ENCODE results near the gene SLC25A30. TPM values are rescaled to one million over a fixed set of nuclear protein-coding genes. Genes with fewer than 3 reads are reported as not detected.

The SLC25A30 gene
- total and polyA plus RNA-seq, 2 of the 13 experiments (the other 11 are each of a cell fraction or from before 2014, with no cell fraction given) = 19.6 to 22.5 TPM

DNA sequence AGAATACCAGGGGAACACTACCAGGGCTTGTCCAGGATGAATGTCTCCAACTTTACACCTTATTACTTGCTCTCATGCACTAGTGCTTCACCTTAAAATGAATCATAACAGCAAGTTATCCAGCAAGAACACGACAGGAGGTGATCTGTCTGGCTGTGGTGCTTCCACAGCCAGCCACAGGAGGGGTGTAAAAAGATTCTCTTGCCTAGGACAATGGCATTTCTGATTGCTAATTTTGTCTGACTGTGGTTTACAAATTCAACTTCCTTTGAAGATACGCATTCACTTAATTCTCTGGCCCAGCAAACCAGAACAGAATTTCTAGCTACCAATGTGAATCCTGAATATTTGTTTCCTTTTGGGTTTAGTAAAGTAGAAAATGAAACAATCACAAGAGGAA is 23.5 kb upstream of the SLC25A30 start (continued):
- TF ChIP-seq SOX13 (IDR thresholded peaks at IDR 0.05) = no peak
- no peak; a peak in 1 of 4 replicates for TF ChIP-seq SOX13 (CRISPR knock-in tag; conservative IDR thresholded peaks at IDR 0.05 in 1 of 2, IDR thresholded peaks at IDR 0.05 in 1 of 2)
- no peak for TF ChIP-seq ARID2 (CRISPR knock-in tag; IDR thresholded peaks at IDR 0.05; ENCODE audit: borderline replicate concordance)
- TF ChIP-seq MED13 (CRISPR knock-in tag; IDR thresholded peaks at IDR 0.05) = no peak
- TF ChIP-seq RXRB (CRISPR knock-in tag; IDR thresholded peaks at IDR 0.05; ENCODE audit: borderline replicate concordance) = 0 out of 2 replicates have a peak, but pooled peaks have one; percentile 45
- TF ChIP-seq ATAD3A (CRISPR knock-in tag; IDR thresholded peaks at IDR 0.05) = no peak
- TF ChIP-seq ZFP62 (CRISPR knock-in tag; IDR thresholded peaks at IDR 0.05) = no peak
- TF ChIP-seq, protein P1, sequence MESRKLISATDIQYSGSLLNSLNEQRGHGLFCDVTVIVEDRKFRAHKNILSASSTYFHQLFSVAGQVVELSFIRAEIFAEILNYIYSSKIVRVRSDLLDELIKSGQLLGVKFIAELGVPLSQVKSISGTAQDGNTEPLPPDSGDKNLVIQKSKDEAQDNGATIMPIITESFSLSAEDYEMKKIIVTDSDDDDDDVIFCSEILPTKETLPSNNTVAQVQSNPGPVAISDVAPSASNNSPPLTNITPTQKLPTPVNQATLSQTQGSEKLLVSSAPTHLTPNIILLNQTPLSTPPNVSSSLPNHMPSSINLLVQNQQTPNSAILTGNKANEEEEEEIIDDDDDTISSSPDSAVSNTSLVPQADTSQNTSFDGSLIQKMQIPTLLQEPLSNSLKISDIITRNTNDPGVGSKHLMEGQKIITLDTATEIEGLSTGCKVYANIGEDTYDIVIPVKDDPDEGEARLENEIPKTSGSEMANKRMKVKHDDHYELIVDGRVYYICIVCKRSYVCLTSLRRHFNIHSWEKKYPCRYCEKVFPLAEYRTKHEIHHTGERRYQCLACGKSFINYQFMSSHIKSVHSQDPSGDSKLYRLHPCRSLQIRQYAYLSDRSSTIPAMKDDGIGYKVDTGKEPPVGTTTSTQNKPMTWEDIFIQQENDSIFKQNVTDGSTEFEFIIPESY (CRISPR knock-in tag; IDR thresholded peaks at IDR 0.05) = 0 out of 2 replicates have a peak, but pooled peaks have one; percentile 23
- TF ChIP-seq TBX3 (IDR thresholded peaks at IDR 0.05; ENCODE audit: borderline replicate concordance) = no peak
- no peak for TF ChIP-seq PLRG1 (conservative IDR thresholded peaks at IDR 0.05)
- no peak for TF ChIP-seq NRL (CRISPR knock-in tag; IDR thresholded peaks at IDR 0.05; ENCODE audit: borderline replicate concordance)
- TF ChIP-seq REXO4 (CRISPR knock-in tag; IDR thresholded peaks at IDR 0.05; ENCODE audit: borderline replicate concordance) = no peak
- TF ChIP-seq THAP11 (CRISPR knock-in tag; IDR thresholded peaks at IDR 0.05) = 0 out of 2 replicates have a peak, but pooled peaks have one; percentile 11
- TF ChIP-seq MIXL1 (CRISPR knock-in tag; IDR thresholded peaks at IDR 0.05) = peak; percentile 41; the same call in 1 of the 2 replicates
- no peak for TF ChIP-seq MYNN (CRISPR knock-in tag; IDR thresholded peaks at IDR 0.05; ENCODE audit: low read depth)
- TF ChIP-seq, protein P2, sequence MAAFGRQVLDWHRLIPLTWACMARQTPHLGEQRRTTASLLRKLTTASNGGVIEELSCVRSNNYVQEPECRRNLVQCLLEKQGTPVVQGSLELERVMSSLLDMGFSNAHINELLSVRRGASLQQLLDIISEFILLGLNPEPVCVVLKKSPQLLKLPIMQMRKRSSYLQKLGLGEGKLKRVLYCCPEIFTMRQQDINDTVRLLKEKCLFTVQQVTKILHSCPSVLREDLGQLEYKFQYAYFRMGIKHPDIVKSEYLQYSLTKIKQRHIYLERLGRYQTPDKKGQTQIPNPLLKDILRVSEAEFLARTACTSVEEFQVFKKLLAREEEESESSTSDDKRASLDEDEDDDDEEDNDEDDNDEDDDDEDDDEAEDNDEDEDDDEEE (CRISPR knock-in tag; IDR thresholded peaks at IDR 0.05) = no peak
- 0 out of 2 replicates have a peak, but pooled peaks have one; percentile 29 for TF ChIP-seq FOSL2 (CRISPR knock-in tag; IDR thresholded peaks at IDR 0.05)
- TF ChIP-seq TMF1 (CRISPR knock-in tag; IDR thresholded peaks at IDR 0.05; ENCODE audit: low read depth) = no peak
- TF ChIP-seq, protein P3, sequence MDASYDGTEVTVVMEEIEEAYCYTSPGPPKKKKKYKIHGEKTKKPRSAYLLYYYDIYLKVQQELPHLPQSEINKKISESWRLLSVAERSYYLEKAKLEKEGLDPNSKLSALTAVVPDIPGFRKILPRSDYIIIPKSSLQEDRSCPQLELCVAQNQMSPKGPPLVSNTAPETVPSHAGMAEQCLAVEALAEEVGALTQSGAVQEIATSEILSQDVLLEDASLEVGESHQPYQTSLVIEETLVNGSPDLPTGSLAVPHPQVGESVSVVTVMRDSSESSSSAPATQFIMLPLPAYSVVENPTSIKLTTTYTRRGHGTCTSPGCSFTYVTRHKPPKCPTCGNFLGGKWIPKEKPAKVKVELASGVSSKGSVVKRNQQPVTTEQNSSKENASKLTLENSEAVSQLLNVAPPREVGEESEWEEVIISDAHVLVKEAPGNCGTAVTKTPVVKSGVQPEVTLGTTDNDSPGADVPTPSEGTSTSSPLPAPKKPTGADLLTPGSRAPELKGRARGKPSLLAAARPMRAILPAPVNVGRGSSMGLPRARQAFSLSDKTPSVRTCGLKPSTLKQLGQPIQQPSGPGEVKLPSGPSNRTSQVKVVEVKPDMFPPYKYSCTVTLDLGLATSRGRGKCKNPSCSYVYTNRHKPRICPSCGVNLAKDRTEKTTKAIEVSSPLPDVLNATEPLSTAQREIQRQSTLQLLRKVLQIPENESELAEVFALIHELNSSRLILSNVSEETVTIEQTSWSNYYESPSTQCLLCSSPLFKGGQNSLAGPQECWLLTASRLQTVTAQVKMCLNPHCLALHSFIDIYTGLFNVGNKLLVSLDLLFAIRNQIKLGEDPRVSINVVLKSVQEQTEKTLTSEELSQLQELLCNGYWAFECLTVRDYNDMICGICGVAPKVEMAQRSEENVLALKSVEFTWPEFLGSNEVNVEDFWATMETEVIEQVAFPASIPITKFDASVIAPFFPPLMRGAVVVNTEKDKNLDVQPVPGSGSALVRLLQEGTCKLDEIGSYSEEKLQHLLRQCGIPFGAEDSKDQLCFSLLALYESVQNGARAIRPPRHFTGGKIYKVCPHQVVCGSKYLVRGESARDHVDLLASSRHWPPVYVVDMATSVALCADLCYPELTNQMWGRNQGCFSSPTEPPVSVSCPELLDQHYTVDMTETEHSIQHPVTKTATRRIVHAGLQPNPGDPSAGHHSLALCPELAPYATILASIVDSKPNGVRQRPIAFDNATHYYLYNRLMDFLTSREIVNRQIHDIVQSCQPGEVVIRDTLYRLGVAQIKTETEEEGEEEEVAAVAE (CRISPR knock-in tag; IDR thresholded peaks at IDR 0.05; ENCODE audit: borderline replicate concordance) = no peak
- no peak for TF ChIP-seq NR2C2 (CRISPR knock-in tag; IDR thresholded peaks at IDR 0.05; ENCODE audit: borderline replicate concordance)
- TF ChIP-seq WIZ (CRISPR knock-in tag; IDR thresholded peaks at IDR 0.05) = no peak
- TF ChIP-seq ZNF160 (CRISPR knock-in tag; IDR thresholded peaks at IDR 0.05) = no peak
- peak; percentile 22; the same call in 1 of the 2 replicates for TF ChIP-seq RARA (CRISPR knock-in tag; IDR thresholded peaks at IDR 0.05)
- no peak for TF ChIP-seq ATRX (CRISPR knock-in tag; IDR thresholded peaks at IDR 0.05; ENCODE audit: borderline replicate concordance)
- no peak for TF ChIP-seq TCF7L2 (IDR thresholded peaks at IDR 0.05; ENCODE audit: low read depth, low read length)

Measured in HepG2 (cell line).